ENCODE measurements around the gene CTSL.

Gene CTSL

DNA sequence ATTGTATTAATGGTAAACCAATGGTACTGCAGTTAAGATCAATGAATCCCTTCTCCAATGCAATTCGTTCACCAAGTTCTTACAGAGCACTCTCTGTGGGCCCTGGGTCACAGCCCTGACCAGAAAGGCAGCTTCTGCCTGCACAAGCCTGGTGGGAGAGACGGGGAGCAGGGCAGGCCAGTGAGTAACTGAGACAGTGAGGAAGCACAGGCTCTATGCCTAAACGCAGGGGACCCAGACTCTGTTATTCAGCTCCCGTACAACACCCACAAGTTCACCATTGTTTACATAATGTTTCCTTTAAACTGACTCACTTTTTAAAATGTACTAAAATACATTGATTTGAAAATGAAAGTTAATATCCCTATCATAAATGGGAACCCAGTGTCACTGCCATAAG, 40.5 kb upstream of the CTSL start:
- TF ChIP-seq, protein P1, sequence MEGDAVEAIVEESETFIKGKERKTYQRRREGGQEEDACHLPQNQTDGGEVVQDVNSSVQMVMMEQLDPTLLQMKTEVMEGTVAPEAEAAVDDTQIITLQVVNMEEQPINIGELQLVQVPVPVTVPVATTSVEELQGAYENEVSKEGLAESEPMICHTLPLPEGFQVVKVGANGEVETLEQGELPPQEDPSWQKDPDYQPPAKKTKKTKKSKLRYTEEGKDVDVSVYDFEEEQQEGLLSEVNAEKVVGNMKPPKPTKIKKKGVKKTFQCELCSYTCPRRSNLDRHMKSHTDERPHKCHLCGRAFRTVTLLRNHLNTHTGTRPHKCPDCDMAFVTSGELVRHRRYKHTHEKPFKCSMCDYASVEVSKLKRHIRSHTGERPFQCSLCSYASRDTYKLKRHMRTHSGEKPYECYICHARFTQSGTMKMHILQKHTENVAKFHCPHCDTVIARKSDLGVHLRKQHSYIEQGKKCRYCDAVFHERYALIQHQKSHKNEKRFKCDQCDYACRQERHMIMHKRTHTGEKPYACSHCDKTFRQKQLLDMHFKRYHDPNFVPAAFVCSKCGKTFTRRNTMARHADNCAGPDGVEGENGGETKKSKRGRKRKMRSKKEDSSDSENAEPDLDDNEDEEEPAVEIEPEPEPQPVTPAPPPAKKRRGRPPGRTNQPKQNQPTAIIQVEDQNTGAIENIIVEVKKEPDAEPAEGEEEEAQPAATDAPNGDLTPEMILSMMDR (IDR thresholded peaks at IDR 0.05; ENCODE audit: low read length) = no peak
- no peak for TF ChIP-seq EZH2 (IDR thresholded peaks at IDR 0.05; ENCODE audit: borderline replicate concordance, low read length)
- H4K20me1 ChIP-seq (ENCODE audit: insufficient read depth, low read length) = no peaks in the 10 kb centered on the region
- no peaks in the 10 kb centered on the region for H3K79me2 ChIP-seq (ENCODE audit: insufficient read depth, low read length)
- no peaks in the 10 kb centered on the region for H3K9me2 ChIP-seq (ENCODE audit: low read depth, low read length)
- no peaks in the 10 kb centered on the region for H3F3A ChIP-seq (ENCODE audit: insufficient read depth, low read length)
- no peak overlapping the region for H3K27ac ChIP-seq (ENCODE audit: low read depth, low read length, poor library complexity, severe bottlenecking)
- no peak overlapping the region for H3K4me2 ChIP-seq (ENCODE audit: low read length)
- no peaks in the 10 kb centered on the region for H3K9me3 ChIP-seq (ENCODE audit: low read length)
- no peak overlapping the region for H3K9ac ChIP-seq (ENCODE audit: low read length)
- no peaks in the 10 kb centered on the region for H3K4me1 ChIP-seq (ENCODE audit: insufficient read depth, low read length, severe bottlenecking)
- no peak overlapping the region for H3K4me3 ChIP-seq (ENCODE audit: low read depth, low read length, poor library complexity, severe bottlenecking)
- H3K36me3 ChIP-seq (ENCODE audit: insufficient read depth, low read length) = no peaks in the 10 kb centered on the region
- H2AFZ ChIP-seq (ENCODE audit: low read length) = no peak overlapping the region
- H3K27me3 ChIP-seq (ENCODE audit: insufficient read depth, low read length) = no peaks in the 10 kb centered on the region

DNA sequence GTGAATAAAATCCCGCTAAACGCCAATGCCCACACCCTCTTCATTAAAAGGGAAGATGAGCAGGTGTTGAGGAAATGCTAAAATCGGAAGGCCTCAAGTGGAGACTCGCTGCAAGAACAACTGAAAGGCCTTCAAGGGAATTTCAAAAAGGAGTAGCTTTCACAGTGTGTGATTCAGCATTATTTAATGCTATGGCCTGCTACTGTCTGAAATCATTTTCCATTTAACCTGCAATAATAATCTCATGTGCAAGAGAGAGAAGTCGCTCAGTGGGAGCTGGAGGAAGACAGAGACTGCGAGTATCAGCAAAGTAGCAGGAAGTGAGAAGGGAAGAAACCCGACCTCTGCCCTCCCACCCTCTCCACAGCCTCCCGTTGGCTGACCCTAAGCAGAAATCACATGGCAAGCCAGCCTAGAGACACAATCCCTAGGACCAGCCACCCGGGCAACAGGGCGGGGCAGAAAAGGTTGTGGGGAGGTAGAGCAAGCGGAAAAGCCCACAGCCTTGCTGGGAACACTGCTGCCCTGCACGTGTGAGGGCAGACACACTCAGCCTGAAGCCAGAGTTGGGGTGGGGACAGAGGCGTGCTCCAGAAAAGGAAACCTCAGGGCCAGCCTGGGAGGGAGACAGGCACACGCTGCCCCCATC, 39.9 kb upstream of the CTSL start:
- Histone ChIP-seq H3K36me3 (ENCODE audit: insufficient read depth, low read length) (no peaks in the 10 kb centered on the region), H3K79me2 (ENCODE audit: insufficient read depth, low read length) (no peaks in the 10 kb centered on the region), H4K20me1 (ENCODE audit: insufficient read depth, low read length) (no peaks in the 10 kb centered on the region), H3K9me2 (ENCODE audit: low read depth, low read length) (no peaks in the 10 kb centered on the region), H3F3A (ENCODE audit: insufficient read depth, low read length) (no peaks in the 10 kb centered on the region), H3K9ac (ENCODE audit: low read length) (no peak overlapping the region), H2AFZ (ENCODE audit: low read length) (no peak overlapping the region), H3K9me3 (ENCODE audit: low read length) (no peaks in the 10 kb centered on the region), H3K4me3 (ENCODE audit: low read depth, low read length, poor library complexity, severe bottlenecking) (no peak overlapping the region), H3K27me3 (ENCODE audit: insufficient read depth, low read length) (no peaks in the 10 kb centered on the region), H3K4me2 (ENCODE audit: low read length) (no peak overlapping the region), H3K4me1 (ENCODE audit: insufficient read depth, low read length, severe bottlenecking) (no peaks in the 10 kb centered on the region), H3K27ac (ENCODE audit: low read depth, low read length, poor library complexity, severe bottlenecking) (no peak overlapping the region)
- no peak for TF ChIP-seq EZH2 (IDR thresholded peaks at IDR 0.05; ENCODE audit: borderline replicate concordance, low read length)
- TF ChIP-seq, protein P1 (IDR thresholded peaks at IDR 0.05; ENCODE audit: low read length) = no peak

DNA sequence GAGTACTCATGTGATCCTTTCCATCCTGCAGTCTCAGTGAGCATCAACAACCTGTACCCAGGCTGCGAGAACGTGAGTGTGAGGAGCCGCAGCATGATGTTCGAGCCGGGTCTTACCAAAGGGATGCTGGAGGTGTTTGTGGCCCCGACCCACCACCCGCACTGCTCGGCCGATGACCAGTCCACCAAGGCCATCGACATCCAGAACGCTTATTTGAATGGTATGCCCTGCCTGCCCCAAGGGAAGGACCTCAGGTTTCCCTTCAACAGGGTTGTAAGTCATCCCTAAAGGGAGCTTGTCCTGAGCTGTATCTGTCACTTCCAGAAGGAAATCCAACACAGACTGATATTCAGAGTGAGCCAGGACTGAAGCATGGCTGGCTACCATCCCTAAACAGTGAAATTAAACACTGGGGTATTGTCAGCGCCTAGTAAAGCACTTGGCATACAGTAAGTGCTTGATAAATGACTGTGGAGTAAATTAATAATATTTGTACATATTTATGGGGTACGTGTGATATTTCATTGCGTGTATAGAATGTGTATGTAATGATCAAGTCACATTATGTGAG, 39.3 kb upstream of the CTSL start:
- Histone ChIP-seq H3K4me1 (ENCODE audit: insufficient read depth, low read length, severe bottlenecking) (no peaks in the 10 kb centered on the region), H2AFZ (ENCODE audit: low read length) (no peak overlapping the region), H3K79me2 (ENCODE audit: insufficient read depth, low read length) (no peaks in the 10 kb centered on the region), H3K36me3 (ENCODE audit: insufficient read depth, low read length) (no peaks in the 10 kb centered on the region), H3F3A (ENCODE audit: insufficient read depth, low read length) (no peaks in the 10 kb centered on the region), H3K27me3 (ENCODE audit: insufficient read depth, low read length) (no peaks in the 10 kb centered on the region), H3K4me2 (ENCODE audit: low read length) (no peak overlapping the region), H4K20me1 (ENCODE audit: insufficient read depth, low read length) (no peaks in the 10 kb centered on the region), H3K9ac (ENCODE audit: low read length) (no peak overlapping the region), H3K9me2 (ENCODE audit: low read depth, low read length) (no peaks in the 10 kb centered on the region), H3K4me3 (ENCODE audit: low read depth, low read length, poor library complexity, severe bottlenecking) (no peak overlapping the region), H3K27ac (ENCODE audit: low read depth, low read length, poor library complexity, severe bottlenecking) (no peak overlapping the region), H3K9me3 (ENCODE audit: low read length) (no peaks in the 10 kb centered on the region)
- TF ChIP-seq, protein P1 (IDR thresholded peaks at IDR 0.05; ENCODE audit: low read length) = no peak
- TF ChIP-seq EZH2 (IDR thresholded peaks at IDR 0.05; ENCODE audit: borderline replicate concordance, low read length) = no peak

Measured in OCI-LY1 (cell line).